Mesothelial cell of epicardium (in vitro differentiated cells): Measurements from ENCODE around the gene ELF2. TPM values are rescaled to one million over a fixed set of nuclear protein-coding genes. Genes with fewer than 3 reads are reported as not detected.

ENCODE experiments used
- DNase-seq, 2 experiments: peaks; one replicate each; pipeline ENCODE4 v3.0.0; 2021; ENCODE audit warnings: low spot score in 2 of 2; ENCODE audit not compliant: unreplicated experiment in 2 of 2
- H3K27ac Mint-ChIP-seq: 2 replicates; pipeline ENCODE4 v1.8.0; 2021; ENCODE audit warnings: mixed read lengths
- H3K27me3 Mint-ChIP-seq: 2 replicates; pipeline ENCODE4 v1.8.0; 2021; ENCODE audit warnings: low read depth, mixed read lengths
- H3K36me3 Mint-ChIP-seq: 2 replicates; pipeline ENCODE4 v1.8.0; 2021; ENCODE audit warnings: mixed read lengths
- H3K4me1 Mint-ChIP-seq: 2 replicates; pipeline ENCODE4 v1.8.0; 2021; ENCODE audit warnings: mixed read lengths
- H3K4me3 Mint-ChIP-seq: 2 replicates; pipeline ENCODE4 v1.8.0; 2021; ENCODE audit warnings: mild to moderate bottlenecking, moderate library complexity, mixed read lengths
- H3K9me3 Mint-ChIP-seq: 2 replicates; pipeline ENCODE4 v1.8.0; 2021; ENCODE audit warnings: mixed read lengths
- total RNA-seq: library from RNA; stranded (reverse); gene quantifications from 3 replicates; pipeline ENCODE4 v1.2.1, GENCODE V29; 2021
- TF ChIP-seq, protein P1 (sequence below): fragments of 200-600 bp; sonication (generic); IDR thresholded peaks from one replicate; pipeline ENCODE4 v1.5.0; 2021; ENCODE audit warnings: antibody characterized with exemption; ENCODE audit not compliant: unreplicated experiment

ELF2 gene
- total RNA-seq = 55.2 to 58.2 TPM (median 57.1 TPM) in 3 replicates

DNA sequence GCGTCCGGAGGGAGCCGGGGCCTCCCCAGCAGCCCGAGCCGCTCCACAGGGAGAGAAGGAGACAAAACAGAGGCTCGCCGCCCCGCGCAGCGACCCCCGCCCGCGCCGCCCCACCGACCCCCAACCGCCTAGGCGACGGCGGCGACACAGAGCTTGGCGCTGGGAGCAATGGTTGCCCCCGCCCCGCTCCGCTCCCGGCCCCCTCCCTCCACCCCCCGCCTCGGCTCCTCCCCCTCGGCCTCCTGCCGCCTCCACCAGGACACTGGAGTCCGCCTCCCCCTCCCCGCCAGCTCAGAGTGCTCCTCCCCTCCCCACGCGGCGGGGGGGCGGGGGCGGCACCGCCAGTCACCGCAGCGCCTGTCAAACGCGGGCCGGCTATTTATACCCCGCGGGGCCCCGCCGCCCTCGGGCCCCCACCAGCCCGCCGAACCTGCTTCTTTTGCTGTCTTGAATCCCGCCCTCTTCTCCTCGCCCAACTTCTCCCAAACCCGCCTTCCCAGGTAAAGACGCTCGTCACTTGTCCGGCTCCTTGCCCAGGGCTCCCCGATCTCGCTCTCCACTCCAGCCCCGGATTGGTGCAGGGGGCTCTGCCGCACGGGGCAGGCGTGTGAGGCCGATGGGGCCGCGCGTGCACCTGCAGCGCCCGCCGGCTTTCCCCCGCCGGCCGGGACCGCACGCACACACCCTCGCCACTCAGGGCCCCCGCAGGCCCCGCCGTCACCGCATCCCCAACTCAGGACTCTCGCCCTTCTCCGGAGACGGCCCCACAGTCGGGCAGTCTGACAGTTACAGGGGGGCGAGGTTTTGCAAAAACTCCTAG lies at the start of gene ELF2:
Gene ELF2 (minus strand): TSS at position 170 of the 820 bp plus-strand sequence. CDS start 39,517 bp downstream, outside the sequence.
- Mint-ChIP-seq H3K9me3 (no peaks in the 10 kb centered on the region), H3K27me3 (peaks cover 8% of the 10 kb centered on the region), H3K4me3 (peak within 1 kb of the TSS; percentile 95), H3K4me1 (peaks cover 13% of the 10 kb centered on the region), H3K27ac (peak within 1 kb of the TSS; percentile 99), H3K36me3 (no peaks in the 10 kb centered on the region)
- TF ChIP-seq, protein P1, sequence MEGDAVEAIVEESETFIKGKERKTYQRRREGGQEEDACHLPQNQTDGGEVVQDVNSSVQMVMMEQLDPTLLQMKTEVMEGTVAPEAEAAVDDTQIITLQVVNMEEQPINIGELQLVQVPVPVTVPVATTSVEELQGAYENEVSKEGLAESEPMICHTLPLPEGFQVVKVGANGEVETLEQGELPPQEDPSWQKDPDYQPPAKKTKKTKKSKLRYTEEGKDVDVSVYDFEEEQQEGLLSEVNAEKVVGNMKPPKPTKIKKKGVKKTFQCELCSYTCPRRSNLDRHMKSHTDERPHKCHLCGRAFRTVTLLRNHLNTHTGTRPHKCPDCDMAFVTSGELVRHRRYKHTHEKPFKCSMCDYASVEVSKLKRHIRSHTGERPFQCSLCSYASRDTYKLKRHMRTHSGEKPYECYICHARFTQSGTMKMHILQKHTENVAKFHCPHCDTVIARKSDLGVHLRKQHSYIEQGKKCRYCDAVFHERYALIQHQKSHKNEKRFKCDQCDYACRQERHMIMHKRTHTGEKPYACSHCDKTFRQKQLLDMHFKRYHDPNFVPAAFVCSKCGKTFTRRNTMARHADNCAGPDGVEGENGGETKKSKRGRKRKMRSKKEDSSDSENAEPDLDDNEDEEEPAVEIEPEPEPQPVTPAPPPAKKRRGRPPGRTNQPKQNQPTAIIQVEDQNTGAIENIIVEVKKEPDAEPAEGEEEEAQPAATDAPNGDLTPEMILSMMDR = no peak
- DNase-seq = peak; percentile 83 to 85

DNA sequence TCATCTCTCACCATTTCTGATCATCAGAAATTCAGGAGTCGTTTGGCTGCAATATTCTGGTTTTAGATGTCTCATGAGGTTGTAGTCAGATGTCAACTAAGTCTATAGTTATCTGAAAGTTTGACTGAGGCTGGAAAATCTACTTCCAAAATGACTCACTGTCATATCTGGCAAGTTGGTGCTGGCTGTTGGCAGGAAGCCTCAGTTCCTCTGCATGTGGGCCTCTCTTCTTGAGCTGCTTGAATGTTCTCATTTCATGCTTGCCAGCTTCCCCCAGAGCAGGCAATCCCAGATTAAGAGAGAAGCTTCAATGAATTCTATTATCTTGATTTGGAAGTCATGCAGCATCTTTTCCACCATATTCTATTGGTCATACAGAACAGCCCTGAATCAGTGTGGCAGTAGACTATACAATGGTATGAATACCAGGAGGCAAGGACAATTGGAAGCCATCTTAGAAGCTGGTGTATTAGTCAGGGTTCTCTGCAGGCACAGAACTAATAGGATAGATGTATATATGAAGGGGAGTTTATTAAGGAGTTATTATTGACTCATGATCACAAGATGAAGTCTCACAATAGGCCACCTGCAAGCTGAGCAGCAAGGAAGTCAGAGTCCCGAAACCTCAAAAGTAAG lies 46.8 kb upstream of the ELF2 start:
- H3K4me1 Mint-ChIP-seq = no peaks in the 10 kb centered on the region
- no peaks in the 10 kb centered on the region for H3K36me3 Mint-ChIP-seq
- H3K27ac Mint-ChIP-seq = no peak overlapping the region
- no peaks in the 10 kb centered on the region for H3K9me3 Mint-ChIP-seq
- H3K4me3 Mint-ChIP-seq = no peak overlapping the region
- TF ChIP-seq, protein P1 = no peak
- DNase-seq = no peak
- no peaks in the 10 kb centered on the region for H3K27me3 Mint-ChIP-seq

DNA sequence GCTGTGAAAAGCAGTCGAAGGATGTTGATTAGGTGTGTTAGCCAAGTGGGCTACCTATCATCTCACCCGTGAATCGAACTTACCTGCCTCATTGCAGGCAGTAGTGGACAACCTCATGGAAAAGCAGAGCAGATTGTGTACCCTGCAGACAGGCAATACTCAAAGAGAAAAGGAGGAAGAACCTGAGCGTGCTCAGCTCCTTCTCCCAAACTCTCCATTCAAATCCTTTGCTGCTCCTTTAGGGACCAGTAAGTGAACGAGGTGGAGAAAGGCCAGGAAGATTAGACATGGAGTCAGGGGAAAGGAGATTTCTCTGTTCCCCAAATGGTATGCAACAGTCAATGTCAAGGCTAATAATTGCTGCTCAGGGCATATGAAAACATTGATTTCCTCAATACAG lies 45.2 kb upstream of the ELF2 start:
- no peak for DNase-seq
- H3K4me3 Mint-ChIP-seq = no peak overlapping the region
- no peaks in the 10 kb centered on the region for H3K4me1 Mint-ChIP-seq
- H3K27me3 Mint-ChIP-seq = no peaks in the 10 kb centered on the region
- no peaks in the 10 kb centered on the region for H3K36me3 Mint-ChIP-seq
- no peaks in the 10 kb centered on the region for H3K9me3 Mint-ChIP-seq
- TF ChIP-seq, protein P1 = no peak
- H3K27ac Mint-ChIP-seq = no peak overlapping the region

DNA sequence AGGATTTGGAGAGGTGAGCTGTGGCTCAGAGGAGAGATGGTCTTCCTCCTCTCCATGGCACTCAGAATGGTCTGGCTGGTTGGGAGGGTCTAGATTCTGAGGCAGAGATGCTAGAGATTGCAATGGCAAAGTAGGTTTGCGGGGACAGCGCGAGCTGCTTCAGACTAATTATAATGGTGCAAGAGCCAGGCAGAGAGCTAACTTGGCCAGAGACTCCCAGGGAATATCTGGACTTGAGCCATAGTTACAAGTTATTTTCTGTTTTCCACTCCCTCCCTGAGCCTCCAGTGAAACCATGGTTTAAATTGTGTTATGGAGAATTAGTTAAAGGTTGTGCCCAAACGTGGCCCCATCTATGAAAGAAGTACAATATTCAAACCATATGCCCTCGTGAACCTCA lies 44.7 kb upstream of the ELF2 start:
- Mint-ChIP-seq H3K36me3 (no peaks in the 10 kb centered on the region), H3K9me3 (no peaks in the 10 kb centered on the region), H3K4me3 (no peak overlapping the region), H3K27ac (no peak overlapping the region), H3K27me3 (no peaks in the 10 kb centered on the region), H3K4me1 (no peaks in the 10 kb centered on the region)
- TF ChIP-seq, protein P1 = no peak
- DNase-seq = no peak

DNA sequence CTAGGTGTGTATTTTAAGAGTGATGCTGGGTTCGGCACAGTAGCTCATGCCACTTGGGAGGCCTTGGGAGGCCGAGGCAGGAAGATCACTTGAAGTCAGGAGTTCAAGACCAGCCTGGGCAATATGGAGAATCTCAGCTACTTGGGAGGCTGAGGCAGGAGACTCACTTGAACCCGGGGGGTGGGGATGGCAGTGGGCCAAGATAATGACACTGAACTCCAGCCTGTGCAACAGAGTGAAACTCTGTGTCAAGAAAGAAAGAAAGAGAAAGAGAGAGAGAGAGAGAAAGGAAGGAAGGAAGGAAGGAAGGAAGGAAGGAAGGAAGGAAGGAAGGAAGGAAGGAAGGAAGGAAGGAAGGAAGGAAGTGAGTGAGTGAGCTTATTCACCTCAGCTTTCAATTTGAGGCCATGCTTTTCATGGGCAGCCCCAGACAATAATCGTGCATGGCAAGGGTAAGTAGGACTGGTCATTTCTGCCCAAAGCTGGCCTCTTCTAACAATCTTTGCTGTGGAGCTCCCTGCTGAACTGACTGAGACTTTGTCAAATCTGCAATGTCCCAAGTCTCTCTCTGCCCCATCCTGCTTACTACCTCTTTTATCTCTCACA lies 42.5 kb upstream of the ELF2 start:
- no peak overlapping the region for H3K4me3 Mint-ChIP-seq
- no peak overlapping the region for H3K27ac Mint-ChIP-seq
- no peaks in the 10 kb centered on the region for H3K36me3 Mint-ChIP-seq
- H3K4me1 Mint-ChIP-seq = no peaks in the 10 kb centered on the region
- no peaks in the 10 kb centered on the region for H3K9me3 Mint-ChIP-seq
- TF ChIP-seq, protein P1 = no peak
- no peaks in the 10 kb centered on the region for H3K27me3 Mint-ChIP-seq
- DNase-seq = no peak
